ENCODE measurements around the gene IL1R2. TPM values are rescaled to one million over a fixed set of nuclear protein-coding genes. Genes with fewer than 3 reads are reported as not detected.

Gene IL1R2
- total RNA-seq, 1 donor from 2014 or later: not detected

- DNase-seq (ENCODE audit: extremely low read depth, low read depth, low spot score): no peak
Observed at GRCh38 chr2:102037681-102038080, 45.9 kb downstream of the IL1R2 start.

- DNase-seq (ENCODE audit: extremely low read depth, low read depth, low spot score): no peak
Observed at GRCh38 chr2:102040229-102040628, 48.5 kb downstream of the IL1R2 start.

GRCh38 chr2:102041351-102041750 is 49.6 kb downstream of the IL1R2 start:
- no peak for DNase-seq (ENCODE audit: extremely low read depth, low read depth, low spot score)

GRCh38 chr2:102042196-102043081 is 50.7 kb downstream of the IL1R2 start:
- DNase-seq (ENCODE audit: extremely low read depth, low read depth, low spot score): no peak

- DNase-seq (ENCODE audit: extremely low read depth, low read depth, low spot score): no peak
Observed at GRCh38 chr2:102043560-102043959, 51.8 kb downstream of the IL1R2 start.

- no peak for DNase-seq (ENCODE audit: extremely low read depth, low read depth, low spot score)
Observed at GRCh38 chr2:102044235-102044896, 52.6 kb downstream of the IL1R2 start.

GRCh38 chr2:102044967-102045489 is 53.3 kb downstream of the IL1R2 start:
- no peak for DNase-seq (ENCODE audit: extremely low read depth, low read depth, low spot score)

GRCh38 chr2:102045697-102046096 is 53.9 kb downstream of the IL1R2 start:
- DNase-seq (ENCODE audit: extremely low read depth, low read depth, low spot score): no peak

GRCh38 chr2:102046135-102046986 is 54.6 kb downstream of the IL1R2 start:
- no peak for DNase-seq (ENCODE audit: extremely low read depth, low read depth, low spot score)

GRCh38 chr2:102048465-102048864 is 56.7 kb downstream of the IL1R2 start:
- no peak for DNase-seq (ENCODE audit: extremely low read depth, low read depth, low spot score)

GRCh38 chr2:102049756-102050443 is 58.1 kb downstream of the IL1R2 start:
- no peak for DNase-seq (ENCODE audit: extremely low read depth, low read depth, low spot score)

- DNase-seq (ENCODE audit: extremely low read depth, low read depth, low spot score): peak; percentile 69
Observed at GRCh38 chr2:102050854-102051391, 59.2 kb downstream of the IL1R2 start.

- no peak for DNase-seq (ENCODE audit: extremely low read depth, low read depth, low spot score)
Observed at GRCh38 chr2:102051692-102052277, 60.0 kb downstream of the IL1R2 start.

- no peak for DNase-seq (ENCODE audit: extremely low read depth, low read depth, low spot score)
Observed at GRCh38 chr2:102052365-102052764, 60.6 kb downstream of the IL1R2 start.

- no peak for DNase-seq (ENCODE audit: extremely low read depth, low read depth, low spot score)
Observed at GRCh38 chr2:102053096-102053495, 61.3 kb downstream of the IL1R2 start.

GRCh38 chr2:102055346-102055990 is 63.7 kb downstream of the IL1R2 start:
- DNase-seq (ENCODE audit: extremely low read depth, low read depth, low spot score): no peak

GRCh38 chr2:102056079-102056581 is 64.4 kb downstream of the IL1R2 start:
- DNase-seq (ENCODE audit: extremely low read depth, low read depth, low spot score): no peak

- no peak for DNase-seq (ENCODE audit: extremely low read depth, low read depth, low spot score)
Observed at GRCh38 chr2:102057502-102058292, 65.9 kb downstream of the IL1R2 start.
